Measurements from ENCODE around the gene CELSR2. TPM values are rescaled to one million over a fixed set of nuclear protein-coding genes. Genes with fewer than 3 reads are reported as not detected.

CELSR2 gene
- total RNA-seq, 2 donors from 2014 or later = 0.77 to 1.3 TPM

Other genes with a start within 250 kb of the CELSR2 start
- gene WDR47, start 207.4 kb upstream of the CELSR2 start, total RNA-seq = 10 to 100 TPM in 1 of 2 donors, 1 to 10 TPM in 1; 7.9 to 11.1 TPM
- gene TAF13, start 173.5 kb upstream of the CELSR2 start, total RNA-seq = 10 to 100 TPM; 18.3 to 27.4 TPM
- gene TMEM167B, start 158.8 kb upstream of the CELSR2 start, total RNA-seq = 10 to 100 TPM; 26.8 to 51.9 TPM
- gene ELAPOR1, start 135.4 kb upstream of the CELSR2 start, total RNA-seq = 10 to 100 TPM in 1 of 2 donors, 1 to 10 TPM in 1; 3.9 to 33.3 TPM
- gene SARS1, start 35.6 kb upstream of the CELSR2 start, total RNA-seq = 100 to 1,000 TPM; 116 to 168 TPM
- gene PSRC1, start 33.6 kb downstream of the CELSR2 start, total RNA-seq = 10 to 100 TPM; 17.5 to 20.3 TPM
- gene MYBPHL, start 57.5 kb downstream of the CELSR2 start, total RNA-seq = not detected
- gene SORT1, start 148.4 kb downstream of the CELSR2 start, total RNA-seq = under 1 TPM; 0.66 to 0.78 TPM
- 100 to 1,000 TPM; 106 to 198 TPM for gene PSMA5, start 176.9 kb downstream of the CELSR2 start, total RNA-seq
- gene SYPL2, start 217.0 kb downstream of the CELSR2 start, total RNA-seq = not detected
- gene ATXN7L2, start 234.4 kb downstream of the CELSR2 start, total RNA-seq = 10 to 100 TPM; 14.5 to 15.3 TPM
- gene CYB561D1, start 244.6 kb downstream of the CELSR2 start, total RNA-seq = 10 to 100 TPM in 1 of 2 donors, 1 to 10 TPM in 1; 7.6 to 19.2 TPM